ENCODE measurements around the gene CPNE5.

The CPNE5 gene

DNA sequence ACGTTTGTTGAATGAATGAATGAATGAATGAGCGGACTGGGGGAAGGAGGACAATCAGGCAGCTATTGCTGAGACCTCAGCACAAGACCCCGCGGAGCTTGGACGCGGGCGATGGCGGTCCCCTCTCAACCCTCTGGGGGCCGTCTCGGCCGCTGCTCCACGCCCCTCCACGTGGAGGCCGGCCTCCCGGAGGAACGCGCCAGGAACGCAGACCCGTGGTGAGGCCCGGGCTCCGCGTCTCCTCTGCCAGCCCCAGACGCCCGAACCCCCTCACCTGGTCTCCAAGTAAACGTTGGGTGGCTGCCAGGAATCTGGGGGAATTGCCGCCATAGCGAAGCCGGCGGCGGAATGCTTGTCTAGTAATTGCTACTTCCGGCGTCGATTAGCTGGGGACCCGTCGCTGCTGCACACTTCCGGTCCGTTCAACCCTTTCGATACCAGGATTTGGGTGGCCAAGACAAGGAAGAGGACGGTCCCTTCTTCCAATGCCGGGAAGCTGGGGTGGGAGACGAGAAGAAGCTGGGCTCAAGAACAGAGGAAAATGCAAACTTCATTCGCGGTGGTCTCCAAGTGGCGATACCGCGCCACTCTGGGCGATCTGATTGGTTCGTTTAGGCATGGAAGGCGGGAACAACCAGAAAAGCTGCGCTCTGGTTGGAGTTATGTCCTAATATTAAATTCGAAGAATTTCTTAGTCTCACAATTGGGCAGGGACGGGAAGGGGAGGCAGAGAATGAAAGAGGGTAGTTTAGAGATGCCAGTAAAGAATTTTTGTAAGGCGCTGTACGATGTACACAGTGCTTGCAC lies 35.4 kb upstream of the CPNE5 start, which contains the start of gene PPIL1:
TSS of gene PPIL1 (minus strand) at position 361 of the 807 bp plus-strand sequence. CDS start at position 330, 31 bp downstream.
- TF ChIP-seq, protein P1, sequence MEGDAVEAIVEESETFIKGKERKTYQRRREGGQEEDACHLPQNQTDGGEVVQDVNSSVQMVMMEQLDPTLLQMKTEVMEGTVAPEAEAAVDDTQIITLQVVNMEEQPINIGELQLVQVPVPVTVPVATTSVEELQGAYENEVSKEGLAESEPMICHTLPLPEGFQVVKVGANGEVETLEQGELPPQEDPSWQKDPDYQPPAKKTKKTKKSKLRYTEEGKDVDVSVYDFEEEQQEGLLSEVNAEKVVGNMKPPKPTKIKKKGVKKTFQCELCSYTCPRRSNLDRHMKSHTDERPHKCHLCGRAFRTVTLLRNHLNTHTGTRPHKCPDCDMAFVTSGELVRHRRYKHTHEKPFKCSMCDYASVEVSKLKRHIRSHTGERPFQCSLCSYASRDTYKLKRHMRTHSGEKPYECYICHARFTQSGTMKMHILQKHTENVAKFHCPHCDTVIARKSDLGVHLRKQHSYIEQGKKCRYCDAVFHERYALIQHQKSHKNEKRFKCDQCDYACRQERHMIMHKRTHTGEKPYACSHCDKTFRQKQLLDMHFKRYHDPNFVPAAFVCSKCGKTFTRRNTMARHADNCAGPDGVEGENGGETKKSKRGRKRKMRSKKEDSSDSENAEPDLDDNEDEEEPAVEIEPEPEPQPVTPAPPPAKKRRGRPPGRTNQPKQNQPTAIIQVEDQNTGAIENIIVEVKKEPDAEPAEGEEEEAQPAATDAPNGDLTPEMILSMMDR (IDR thresholded peaks at IDR 0.05; ENCODE audit: low read depth, low read length) = no peak
- in situ Hi-C loops (cut with HindIII; ENCODE audit: low sequenced_read_pairs) = no loop called here
- peak within 1 kb of the TSS; percentile 97 for H3K4me3 ChIP-seq (ENCODE audit: low read depth, low read length)
- peak; percentile 94 for DNase-seq (ENCODE audit: low read depth, low spot score)

DNA sequence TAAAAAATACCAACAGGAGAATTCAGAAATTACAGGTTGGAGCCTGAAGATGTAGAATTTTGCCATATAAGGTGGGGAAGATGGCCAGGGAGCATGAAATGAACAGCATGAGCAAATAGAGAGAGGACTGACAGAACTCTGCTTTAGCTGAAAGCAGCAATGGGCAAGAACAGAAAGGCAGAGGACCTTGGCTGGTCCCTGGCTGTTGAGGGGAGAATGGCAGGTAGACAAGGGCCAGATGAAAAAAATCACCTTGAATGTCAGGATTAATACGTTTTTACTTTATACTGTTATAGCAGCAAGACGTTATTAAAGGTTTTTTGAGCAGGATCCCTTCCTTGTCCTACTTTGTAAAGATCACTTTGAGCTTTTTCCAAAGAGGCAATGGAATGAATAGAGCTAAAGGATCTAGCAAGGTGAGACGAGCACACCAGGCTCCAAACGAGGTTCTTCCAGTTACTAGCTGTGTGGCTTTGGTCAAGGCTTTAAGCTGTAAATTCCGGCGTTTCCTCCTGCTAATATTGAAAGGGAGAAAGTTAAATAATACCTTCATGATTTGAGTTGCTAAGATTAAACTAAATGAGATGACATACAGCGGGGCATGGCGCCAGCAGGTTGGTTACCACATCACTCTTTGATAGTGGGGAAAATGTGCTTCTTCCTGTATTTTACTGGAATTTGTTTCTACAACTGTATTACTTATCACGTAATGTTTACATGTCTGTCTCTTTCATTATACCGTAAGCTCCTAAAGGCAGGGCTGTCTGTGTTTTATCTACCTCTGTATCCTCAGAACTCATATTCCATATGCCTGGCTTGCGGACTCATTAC lies 34.6 kb upstream of the CPNE5 start:
- H3K4me3 ChIP-seq (ENCODE audit: low read depth, low read length) = peak overlapping the region; percentile 97
- in situ Hi-C loops (cut with HindIII; ENCODE audit: low sequenced_read_pairs) = no loop called here
- TF ChIP-seq, protein P1 (IDR thresholded peaks at IDR 0.05; ENCODE audit: low read depth, low read length) = peak; percentile 15
- no peak for DNase-seq (ENCODE audit: low read depth, low spot score)

DNA sequence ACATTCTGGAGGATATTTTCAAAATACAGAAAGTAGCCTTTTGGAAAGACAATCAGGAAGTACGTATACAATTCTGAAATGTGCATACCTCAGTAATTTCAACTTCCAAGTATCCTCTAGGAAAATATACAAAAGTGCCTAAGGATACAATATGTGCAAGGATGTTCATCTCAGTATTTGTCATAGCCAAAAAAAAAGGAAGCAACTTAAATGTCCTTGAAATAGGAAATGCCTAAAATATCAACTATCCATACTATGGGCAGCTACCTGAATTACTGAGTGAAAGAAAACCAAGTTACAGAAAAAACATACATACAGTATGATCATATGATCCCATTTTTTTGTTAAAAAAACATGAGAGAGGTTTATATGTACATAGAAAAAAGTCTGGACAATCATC lies 33.9 kb upstream of the CPNE5 start:
- H3K4me3 ChIP-seq (ENCODE audit: low read depth, low read length) = no peak overlapping the region
- no peak for DNase-seq (ENCODE audit: low read depth, low spot score)

DNA sequence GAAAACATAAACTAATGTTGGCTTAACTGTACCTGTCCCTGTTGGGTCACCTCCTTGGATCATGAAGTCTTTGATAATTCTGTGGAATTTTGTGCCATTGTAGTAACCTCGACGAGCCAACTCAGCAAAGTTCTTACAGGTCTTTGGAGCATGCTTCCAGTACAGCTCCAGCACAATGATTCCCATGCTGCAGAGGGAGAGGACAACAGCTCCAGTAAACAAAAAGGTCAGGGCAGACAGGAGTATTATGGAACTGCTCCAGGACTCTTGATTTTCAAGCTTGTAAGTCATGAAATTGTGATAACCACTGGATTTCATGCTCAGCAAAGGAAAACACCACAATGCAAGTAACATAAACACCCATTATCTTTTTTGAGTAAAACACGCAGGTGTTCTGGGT lies 32.4 kb upstream of the CPNE5 start:
- in situ Hi-C loops (cut with HindIII; ENCODE audit: low sequenced_read_pairs) = no loop called here
- DNase-seq (ENCODE audit: low read depth, low spot score) = no peak
- no peak overlapping the region for H3K4me3 ChIP-seq (ENCODE audit: low read depth, low read length)
- TF ChIP-seq, protein P1 (IDR thresholded peaks at IDR 0.05; ENCODE audit: low read depth, low read length) = no peak

More for the DNA sequence above, 33.9 kb upstream of the CPNE5 start:
- in situ Hi-C loops (cut with HindIII; ENCODE audit: low sequenced_read_pairs) = no loop called here
- TF ChIP-seq, protein P1 (IDR thresholded peaks at IDR 0.05; ENCODE audit: low read depth, low read length) = no peak

DNA sequence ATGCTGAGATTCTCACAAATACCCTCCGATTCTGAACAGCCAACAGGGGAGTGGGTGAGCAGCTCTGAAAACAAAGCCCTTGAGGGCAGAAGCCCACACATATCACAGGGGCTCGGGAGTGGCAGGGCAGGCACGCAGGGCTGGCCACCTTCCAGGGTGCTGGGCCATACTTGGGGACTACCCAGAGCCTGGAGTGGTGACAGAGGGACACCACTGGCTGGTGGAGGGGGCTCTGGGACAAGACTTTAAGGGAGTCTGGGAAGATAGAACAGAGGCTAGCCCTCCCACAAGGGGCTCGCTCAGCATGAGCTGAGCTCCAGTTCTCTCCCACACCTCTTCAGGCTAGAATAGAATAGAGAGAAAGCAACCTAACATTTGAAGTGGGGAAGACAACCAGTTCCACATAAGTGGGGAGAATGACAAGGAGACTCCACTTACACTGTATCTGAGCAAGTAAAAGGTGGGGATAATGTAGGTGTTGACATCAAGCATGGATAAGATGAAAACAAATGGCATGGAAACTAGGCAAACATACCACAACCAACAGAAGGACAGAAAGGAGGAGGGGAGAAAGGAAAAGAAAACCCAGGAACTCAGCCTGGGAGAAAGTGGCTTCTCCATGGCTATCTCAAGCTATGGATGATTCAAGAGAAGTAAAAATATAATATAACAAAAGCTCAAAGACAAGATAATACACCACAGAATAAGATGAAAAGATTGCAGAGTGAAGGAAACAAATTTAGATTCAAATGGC lies 28.4 kb upstream of the CPNE5 start:
- TF ChIP-seq, protein P1 (IDR thresholded peaks at IDR 0.05; ENCODE audit: low read depth, low read length) = no peak
- H3K4me3 ChIP-seq (ENCODE audit: low read depth, low read length) = no peak overlapping the region
- no peak for DNase-seq (ENCODE audit: low read depth, low spot score)
- in situ Hi-C loops (cut with HindIII; ENCODE audit: low sequenced_read_pairs) = no loop called here

DNA sequence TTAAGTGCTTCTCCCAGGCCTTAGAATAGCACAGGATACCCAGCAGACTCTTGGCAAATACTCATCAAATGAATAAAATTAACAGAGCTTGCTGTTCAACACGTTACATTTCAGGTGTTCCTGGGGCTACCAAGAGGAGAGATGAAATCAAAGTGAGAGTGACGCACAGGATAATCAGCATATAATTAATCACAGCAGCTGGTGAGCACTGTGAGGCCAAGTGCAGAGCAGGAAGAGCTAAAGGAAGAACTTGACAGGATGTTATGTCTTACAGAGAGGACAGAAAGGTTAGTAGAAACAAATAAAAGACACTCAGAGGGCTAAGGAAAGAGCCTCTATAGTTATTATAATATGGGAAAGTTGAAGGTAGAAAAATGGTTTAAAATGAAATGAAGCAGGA lies 26.6 kb upstream of the CPNE5 start:
- in situ Hi-C loops (cut with HindIII; ENCODE audit: low sequenced_read_pairs) = no loop called here

More for the DNA sequence above, 26.6 kb upstream of the CPNE5 start:
- H3K4me3 ChIP-seq (ENCODE audit: low read depth, low read length) = no peak overlapping the region
- TF ChIP-seq, protein P1 (IDR thresholded peaks at IDR 0.05; ENCODE audit: low read depth, low read length) = no peak
- DNase-seq (ENCODE audit: low read depth, low spot score) = no peak
